Neural progenitor cell (in vitro differentiated cells): ENCODE measurements around the gene ATXN10. TPM values are rescaled to one million over a fixed set of nuclear protein-coding genes. Genes with fewer than 3 reads are reported as not detected.

ENCODE experiments used
- DNase-seq: peaks from one replicate; pipeline ENCODE4 v3.0.0-alpha.2; 2016; ENCODE audit warnings: low spot score
- H2AFZ ChIP-seq: fragments of 200-600 bp; sonication (generic); replicated peaks from 2 replicates; pipeline ENCODE4 v1.6.1; 2016; ENCODE audit warnings: antibody characterized with exemption
- H3F3A ChIP-seq: fragments of 200-600 bp; sonication (generic); 2 replicates; pipeline ENCODE4 v1.6.1; 2016; ENCODE audit warnings: antibody characterized with exemption, low read depth
- H3K27ac ChIP-seq: fragments of 200-600 bp; sonication (generic); 2 replicates; pipeline ENCODE4 v1.5.1; 2016; ENCODE audit warnings: mild to moderate bottlenecking
- H3K27me3 ChIP-seq: fragments of 200-600 bp; sonication (generic); 2 replicates; pipeline ENCODE4 v1.6.1; 2016; ENCODE audit warnings: mild to moderate bottlenecking, moderate library complexity
- H3K36me3 ChIP-seq: fragments of 200-600 bp; sonication (generic); 2 replicates; pipeline ENCODE4 v1.5.1; 2016
- H3K4me1 ChIP-seq: fragments of 200-600 bp; sonication (generic); 2 replicates; pipeline ENCODE4 v1.6.1; 2016; ENCODE audit warnings: mixed run types
- H3K4me2 ChIP-seq: fragments of 200-600 bp; sonication (generic); 2 replicates; pipeline ENCODE4 v1.6.1; 2016
- H3K4me3 ChIP-seq: fragments of 200-600 bp; sonication (generic); 2 replicates; pipeline ENCODE4 v1.5.1; 2016
- H3K79me2 ChIP-seq: fragments of 200-600 bp; sonication (generic); 2 replicates; pipeline ENCODE4 v1.6.1; 2016; ENCODE audit warnings: low read depth
- H3K9ac ChIP-seq: fragments of 200-600 bp; sonication (generic); 2 replicates; pipeline ENCODE4 v1.6.1; 2016
- H3K9me3 ChIP-seq: fragments of 200-600 bp; sonication (generic); 2 replicates; pipeline ENCODE4 v1.5.1; 2016; ENCODE audit warnings: low read depth
- H4K20me1 ChIP-seq: fragments of 200-600 bp; sonication (generic); 2 replicates; pipeline ENCODE4 v1.6.1; 2016; ENCODE audit warnings: low read depth
- H3K27ac Mint-ChIP-seq: 3 replicates; pipeline ENCODE4 v1.8.0; 2021; ENCODE audit warnings: mixed read lengths
- H3K27me3 Mint-ChIP-seq: 2 replicates; pipeline ENCODE4 v1.8.0; 2022; ENCODE audit warnings: low read depth, mild to moderate bottlenecking, inconsistent platforms, moderate library complexity, mixed read lengths; ENCODE audit not compliant: insufficient read depth
- H3K36me3 Mint-ChIP-seq: 3 replicates; pipeline ENCODE4 v1.8.0; 2021; ENCODE audit warnings: mixed read lengths
- H3K4me1 Mint-ChIP-seq: 3 replicates; pipeline ENCODE4 v1.8.0; 2021; ENCODE audit warnings: mixed read lengths
- H3K4me3 Mint-ChIP-seq: 3 replicates; pipeline ENCODE4 v1.8.0; 2021; ENCODE audit warnings: mild to moderate bottlenecking, moderate library complexity, mixed read lengths
- H3K9me3 Mint-ChIP-seq: 3 replicates; pipeline ENCODE4 v1.8.0; 2020; ENCODE audit warnings: mixed read lengths
- EZH2 ChIP-seq: fragments of 200-600 bp; sonication (generic); IDR thresholded peaks from 2 replicates; pipeline ENCODE4 v1.6.1; 2017; ENCODE audit warnings: antibody characterized with exemption, mild to moderate bottlenecking, moderate library complexity
- EZH2phosphoT487 ChIP-seq: fragments of 200-600 bp; sonication (generic); IDR thresholded peaks from 2 replicates; pipeline ENCODE4 v1.6.1; 2017; ENCODE audit warnings: antibody characterized with exemption
- total RNA-seq: library from RNA; depleted of rRNA; stranded (reverse); fragments of >200 nt; gene quantifications from 2 replicates; pipeline ENCODE4 v1.2.3, GENCODE V29; 2015; ENCODE audit warnings: low replicate concordance
- TF ChIP-seq, protein P1 (sequence below): fragments of 200-600 bp; sonication (generic); IDR thresholded peaks from 2 replicates; pipeline ENCODE4 v1.5.1; 2017; ENCODE audit warnings: antibody characterized with exemption, mild to moderate bottlenecking

Gene ATXN10
- total RNA-seq, 1 donor from 2014 or later, result 168 TPM

DNA sequence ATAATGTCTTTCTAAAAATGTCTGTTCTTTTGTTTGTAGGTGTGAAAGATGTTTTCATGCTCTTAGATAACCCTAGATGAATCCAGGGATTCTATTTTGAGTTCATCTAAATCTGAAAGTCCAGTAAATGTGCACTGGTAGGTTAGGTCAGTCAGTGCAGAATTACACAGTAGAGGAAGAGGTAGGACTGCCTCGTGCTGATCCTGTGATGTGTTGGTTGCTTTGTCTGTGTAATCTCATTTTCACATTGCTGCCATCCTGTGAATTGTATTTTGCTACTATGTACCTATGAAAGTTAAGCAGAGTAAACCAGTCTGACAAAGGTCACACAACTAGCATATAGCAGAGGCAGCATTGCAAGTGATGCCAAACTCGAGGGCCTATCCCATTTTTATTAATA lies 36.5 kb downstream of the ATXN10 start:
- no peak overlapping the region for H3K4me2 ChIP-seq
- peaks cover 15% of the 10 kb centered on the region for H3F3A ChIP-seq
- H3K27me3 ChIP-seq, result no peaks in the 10 kb centered on the region
- H2AFZ ChIP-seq, result no peak overlapping the region
- no peaks in the 10 kb centered on the region for H3K27me3 Mint-ChIP-seq
- peaks cover 12% of the 10 kb centered on the region for H3K4me1 ChIP-seq
- no peak overlapping the region for H3K27ac ChIP-seq
- H3K4me1 Mint-ChIP-seq, result no peaks in the 10 kb centered on the region
- H3K4me3 Mint-ChIP-seq, result no peak overlapping the region
- no peaks in the 10 kb centered on the region for H3K9me3 ChIP-seq
- H3K4me3 ChIP-seq, result no peak overlapping the region
- peaks cover 73% of the 10 kb centered on the region for H4K20me1 ChIP-seq
- H3K79me2 ChIP-seq, result peaks cover 78% of the 10 kb centered on the region
- H3K36me3 Mint-ChIP-seq, result peaks cover 54% of the 10 kb centered on the region
- H3K9ac ChIP-seq, result no peak overlapping the region
- H3K9me3 Mint-ChIP-seq, result peaks cover 7% of the 10 kb centered on the region
- H3K27ac Mint-ChIP-seq, result no peak overlapping the region
- H3K36me3 ChIP-seq, result peaks cover 17% of the 10 kb centered on the region
- TF ChIP-seq, protein P1, sequence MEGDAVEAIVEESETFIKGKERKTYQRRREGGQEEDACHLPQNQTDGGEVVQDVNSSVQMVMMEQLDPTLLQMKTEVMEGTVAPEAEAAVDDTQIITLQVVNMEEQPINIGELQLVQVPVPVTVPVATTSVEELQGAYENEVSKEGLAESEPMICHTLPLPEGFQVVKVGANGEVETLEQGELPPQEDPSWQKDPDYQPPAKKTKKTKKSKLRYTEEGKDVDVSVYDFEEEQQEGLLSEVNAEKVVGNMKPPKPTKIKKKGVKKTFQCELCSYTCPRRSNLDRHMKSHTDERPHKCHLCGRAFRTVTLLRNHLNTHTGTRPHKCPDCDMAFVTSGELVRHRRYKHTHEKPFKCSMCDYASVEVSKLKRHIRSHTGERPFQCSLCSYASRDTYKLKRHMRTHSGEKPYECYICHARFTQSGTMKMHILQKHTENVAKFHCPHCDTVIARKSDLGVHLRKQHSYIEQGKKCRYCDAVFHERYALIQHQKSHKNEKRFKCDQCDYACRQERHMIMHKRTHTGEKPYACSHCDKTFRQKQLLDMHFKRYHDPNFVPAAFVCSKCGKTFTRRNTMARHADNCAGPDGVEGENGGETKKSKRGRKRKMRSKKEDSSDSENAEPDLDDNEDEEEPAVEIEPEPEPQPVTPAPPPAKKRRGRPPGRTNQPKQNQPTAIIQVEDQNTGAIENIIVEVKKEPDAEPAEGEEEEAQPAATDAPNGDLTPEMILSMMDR, result no peak
- TF ChIP-seq EZH2phosphoT487, result no peak
- TF ChIP-seq EZH2, result no peak
- DNase-seq, result no peak

DNA sequence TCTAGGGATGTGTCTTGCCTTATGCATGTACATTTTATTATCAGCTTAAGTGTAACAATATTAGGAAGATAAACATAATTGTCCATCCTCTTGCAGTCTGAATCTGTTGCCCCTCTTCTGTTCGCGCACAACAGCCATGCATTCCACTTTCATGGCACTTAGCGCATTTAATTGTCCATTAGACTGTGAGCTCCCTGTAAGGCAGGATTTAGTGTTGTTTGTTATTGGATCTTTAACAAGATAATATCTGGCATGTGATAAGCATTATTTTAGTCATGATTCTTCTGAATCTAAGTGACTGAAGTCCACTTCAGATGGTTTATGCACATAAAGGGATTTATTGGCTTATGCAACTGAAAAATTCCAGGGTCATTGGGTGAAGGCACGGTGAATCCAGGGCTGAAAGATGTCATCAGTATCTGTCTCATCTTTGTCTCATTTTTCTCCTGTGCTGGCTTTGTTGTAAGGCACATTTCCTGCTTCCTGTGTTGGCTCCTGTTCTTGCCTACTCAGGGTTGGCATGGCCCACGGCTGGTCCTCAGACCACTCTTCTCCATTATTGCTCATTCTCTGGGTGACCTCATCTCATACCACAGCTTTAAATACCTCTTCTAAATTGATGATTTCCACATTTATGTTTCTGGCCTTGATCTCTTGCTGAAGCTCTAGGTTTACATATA lies 37.6 kb downstream of the ATXN10 start:
- no peaks in the 10 kb centered on the region for H3K27me3 Mint-ChIP-seq
- peaks cover 15% of the 10 kb centered on the region for H3K36me3 ChIP-seq
- TF ChIP-seq EZH2 (no peak), EZH2phosphoT487 (no peak)
- TF ChIP-seq, protein P1, result no peak
- H3K4me3 ChIP-seq, result no peak overlapping the region
- H3K27ac ChIP-seq, result no peak overlapping the region
- H3K4me3 Mint-ChIP-seq, result no peak overlapping the region
- peaks cover 44% of the 10 kb centered on the region for H3K36me3 Mint-ChIP-seq
- no peak overlapping the region for H3K27ac Mint-ChIP-seq
- no peak overlapping the region for H3K9ac ChIP-seq
- H3K4me1 ChIP-seq, result peaks cover 1% of the 10 kb centered on the region
- H3K9me3 ChIP-seq, result no peaks in the 10 kb centered on the region
- H2AFZ ChIP-seq, result no peak overlapping the region
- H3K4me2 ChIP-seq, result no peak overlapping the region
- no peaks in the 10 kb centered on the region for H3K27me3 ChIP-seq
- H3K4me1 Mint-ChIP-seq, result no peaks in the 10 kb centered on the region
- H3K9me3 Mint-ChIP-seq, result peaks cover 2% of the 10 kb centered on the region
- H3F3A ChIP-seq, result peaks cover 5% of the 10 kb centered on the region
- peaks cover 77% of the 10 kb centered on the region for H3K79me2 ChIP-seq
- H4K20me1 ChIP-seq, result peaks cover 63% of the 10 kb centered on the region
- DNase-seq, result no peak

DNA sequence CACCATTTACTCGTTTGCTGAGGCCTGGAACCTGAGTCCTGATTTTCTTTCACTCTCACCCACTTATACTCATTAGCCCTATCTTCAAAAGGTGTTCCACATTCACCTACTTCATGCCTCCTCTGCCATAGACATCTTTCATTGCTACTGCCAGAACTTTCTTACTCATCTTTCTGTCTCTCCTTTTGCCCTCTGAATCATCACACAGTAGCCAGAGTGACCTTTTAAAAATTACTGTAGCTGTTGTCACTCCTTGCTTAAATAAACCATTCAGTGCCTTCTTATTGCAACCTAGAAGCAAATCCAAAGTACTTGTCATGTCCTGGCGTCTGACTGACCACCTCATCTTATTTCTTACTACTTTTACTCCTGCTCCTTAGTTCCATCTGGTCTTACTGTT lies 38.2 kb downstream of the ATXN10 start:
- Mint-ChIP-seq H3K9me3 (no peaks in the 10 kb centered on the region), H3K36me3 (peaks cover 40% of the 10 kb centered on the region), H3K4me1 (no peaks in the 10 kb centered on the region), H3K27ac (peak overlapping the region; percentile 6), H3K4me3 (no peak overlapping the region), H3K27me3 (no peaks in the 10 kb centered on the region)
- no peak overlapping the region for H3K4me3 ChIP-seq
- H3K4me2 ChIP-seq, result no peak overlapping the region
- no peaks in the 10 kb centered on the region for H3K4me1 ChIP-seq
- H3K36me3 ChIP-seq, result peaks cover 9% of the 10 kb centered on the region
- H3K9ac ChIP-seq, result no peak overlapping the region
- no peaks in the 10 kb centered on the region for H3K27me3 ChIP-seq
- TF ChIP-seq, protein P1, result no peak
- TF ChIP-seq EZH2, result no peak
- TF ChIP-seq EZH2phosphoT487, result no peak
- DNase-seq, result no peak
- H3F3A ChIP-seq, result peaks cover 4% of the 10 kb centered on the region
- H3K79me2 ChIP-seq, result peaks cover 75% of the 10 kb centered on the region
- H2AFZ ChIP-seq, result no peak overlapping the region
- no peaks in the 10 kb centered on the region for H3K9me3 ChIP-seq
- peaks cover 56% of the 10 kb centered on the region for H4K20me1 ChIP-seq
- H3K27ac ChIP-seq, result no peak overlapping the region
